ENCODE measurements around the gene DPF3.

- no peak for TF ChIP-seq POLR2A (IDR thresholded peaks at IDR 0.05)
- TF ChIP-seq, protein P1, sequence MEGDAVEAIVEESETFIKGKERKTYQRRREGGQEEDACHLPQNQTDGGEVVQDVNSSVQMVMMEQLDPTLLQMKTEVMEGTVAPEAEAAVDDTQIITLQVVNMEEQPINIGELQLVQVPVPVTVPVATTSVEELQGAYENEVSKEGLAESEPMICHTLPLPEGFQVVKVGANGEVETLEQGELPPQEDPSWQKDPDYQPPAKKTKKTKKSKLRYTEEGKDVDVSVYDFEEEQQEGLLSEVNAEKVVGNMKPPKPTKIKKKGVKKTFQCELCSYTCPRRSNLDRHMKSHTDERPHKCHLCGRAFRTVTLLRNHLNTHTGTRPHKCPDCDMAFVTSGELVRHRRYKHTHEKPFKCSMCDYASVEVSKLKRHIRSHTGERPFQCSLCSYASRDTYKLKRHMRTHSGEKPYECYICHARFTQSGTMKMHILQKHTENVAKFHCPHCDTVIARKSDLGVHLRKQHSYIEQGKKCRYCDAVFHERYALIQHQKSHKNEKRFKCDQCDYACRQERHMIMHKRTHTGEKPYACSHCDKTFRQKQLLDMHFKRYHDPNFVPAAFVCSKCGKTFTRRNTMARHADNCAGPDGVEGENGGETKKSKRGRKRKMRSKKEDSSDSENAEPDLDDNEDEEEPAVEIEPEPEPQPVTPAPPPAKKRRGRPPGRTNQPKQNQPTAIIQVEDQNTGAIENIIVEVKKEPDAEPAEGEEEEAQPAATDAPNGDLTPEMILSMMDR (IDR thresholded peaks at IDR 0.05), result no peak
These were observed 97.0 kb downstream of the DPF3 start for GRCh38 chr14:72796935-72797334.
